Panc1 (cell line): ENCODE measurements around the gene DGAT2L6.

ENCODE experiments used
- POLR2AphosphoS5 ChIP-seq: IDR thresholded peaks from 2 replicates; pipeline ENCODE4 v1.6.1; 2012; ENCODE audit warnings: mild to moderate bottlenecking, low read depth, low read length, moderate library complexity
- TF ChIP-seq, protein P1 (sequence below): fragments of 450-650 bp; IDR thresholded peaks from 2 replicates; pipeline ENCODE4 v1.5.1; 2017; ENCODE audit warnings: mild to moderate bottlenecking

DNA sequence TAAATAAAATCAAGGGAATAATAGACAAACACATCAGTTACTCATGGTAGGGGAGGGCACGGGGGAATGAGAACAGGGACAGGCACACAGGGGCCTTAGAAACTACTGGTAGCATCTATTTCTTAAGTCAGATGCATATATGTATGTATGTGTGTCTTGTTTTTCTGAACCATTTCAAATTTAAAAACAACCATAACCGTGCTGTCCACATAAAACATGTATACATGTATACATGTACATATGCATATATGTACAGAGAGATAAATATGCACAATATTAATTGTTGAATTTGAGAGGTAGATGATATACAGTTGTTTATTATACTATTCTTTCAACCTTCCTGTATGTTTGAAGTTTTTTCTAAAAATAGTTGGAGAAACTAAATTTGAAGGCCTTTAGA lies 49.4 kb downstream of the DGAT2L6 start:
- TF ChIP-seq, protein P1, sequence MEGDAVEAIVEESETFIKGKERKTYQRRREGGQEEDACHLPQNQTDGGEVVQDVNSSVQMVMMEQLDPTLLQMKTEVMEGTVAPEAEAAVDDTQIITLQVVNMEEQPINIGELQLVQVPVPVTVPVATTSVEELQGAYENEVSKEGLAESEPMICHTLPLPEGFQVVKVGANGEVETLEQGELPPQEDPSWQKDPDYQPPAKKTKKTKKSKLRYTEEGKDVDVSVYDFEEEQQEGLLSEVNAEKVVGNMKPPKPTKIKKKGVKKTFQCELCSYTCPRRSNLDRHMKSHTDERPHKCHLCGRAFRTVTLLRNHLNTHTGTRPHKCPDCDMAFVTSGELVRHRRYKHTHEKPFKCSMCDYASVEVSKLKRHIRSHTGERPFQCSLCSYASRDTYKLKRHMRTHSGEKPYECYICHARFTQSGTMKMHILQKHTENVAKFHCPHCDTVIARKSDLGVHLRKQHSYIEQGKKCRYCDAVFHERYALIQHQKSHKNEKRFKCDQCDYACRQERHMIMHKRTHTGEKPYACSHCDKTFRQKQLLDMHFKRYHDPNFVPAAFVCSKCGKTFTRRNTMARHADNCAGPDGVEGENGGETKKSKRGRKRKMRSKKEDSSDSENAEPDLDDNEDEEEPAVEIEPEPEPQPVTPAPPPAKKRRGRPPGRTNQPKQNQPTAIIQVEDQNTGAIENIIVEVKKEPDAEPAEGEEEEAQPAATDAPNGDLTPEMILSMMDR, result no peak
- TF ChIP-seq POLR2AphosphoS5, result no peak
